Left lung (tissue), 10 donors: ENCODE data around the gene CHRNB1. TPM values are rescaled to one million over a fixed set of nuclear protein-coding genes. Genes with fewer than 3 reads are reported as not detected.

Experiments
- ATAC-seq: fragments of 200-7000 bp; cut with Tn5 transposase; one replicate; pipeline ENCODE4 v1.9.1; 2020; ENCODE audit warnings: moderate library complexity
- DNase-seq, 4 donors: peaks; one replicate each; pipeline ENCODE4 v3.0.0-alpha.2; 2013 to 2020
- H3K27ac ChIP-seq, 2 donors: fragments of 200-600 bp; sonication (generic) in 1 of 2; one replicate each; pipeline versions ENCODE4 v1.5.0 to v1.8.0; 2020 to 2021
- H3K27me3 ChIP-seq, 2 donors: fragments of 200-600 bp; sonication (generic) in 1 of 2; one replicate each; pipeline versions ENCODE4 v1.5.0 to v1.8.0; 2020 to 2021
- H3K36me3 ChIP-seq, 2 donors: fragments of 200-600 bp; sonication (generic) in 1 of 2; one replicate each; pipeline versions ENCODE4 v1.5.0 to v1.8.0; 2020 to 2021
- H3K4me1 ChIP-seq, 2 donors: fragments of 200-600 bp; one replicate each; pipeline ENCODE4 v1.8.0; 2021
- H3K4me3 ChIP-seq, 2 donors: fragments of 200-600 bp; sonication (generic) in 1 of 2; one replicate each; pipeline versions ENCODE4 v1.5.0 to v1.8.0; 2020 to 2021; ENCODE audit warnings: mild to moderate bottlenecking in 1 of 2
- H3K9me3 ChIP-seq, 2 donors: fragments of 200-600 bp; sonication (generic) in 1 of 2; one replicate each; pipeline versions ENCODE4 v1.5.0 to v1.8.0; 2020 to 2021
- intact Hi-C, 2 donors: fragments of 100-400 bp; cut with DNase I; formaldehyde crosslinking; loops; one replicate each; pipeline versions ENCODE4 v1.11.2 to v1.14.2; 2022
- polyA plus RNA-seq, 6 donors: library from polyadenylated mRNA; unstranded; fragments of 120-200 nt; gene quantifications; one replicate each; pipeline ENCODE4 v1.2.1, GENCODE V29; 2013; ENCODE audit not compliant: insufficient read length in 6 of 6
- total RNA-seq, 2 donors: library from RNA; stranded (reverse); fragmentation: NEBNext Ultra II Directional; extraction: Animal tissue kit (Norgen Biotek cat#: 25700); gene quantifications; one replicate each; pipeline ENCODE4 v1.2.1, GENCODE V29; 2021
- TF ChIP-seq, protein P1 (sequence below), 2 donors: fragments of 200-600 bp; sonication (generic) in 1 of 2; IDR thresholded peaks; one replicate each; pipeline versions ENCODE4 v1.5.0 to v1.8.0; 2021; ENCODE audit warnings: antibody characterized with exemption in 2 of 2
- donor health status: DM: no; HTN: yes; CAD: no.
- donor health status: DM: no; HTN: no; CAD: no.

Gene CHRNB1
- total and polyA plus RNA-seq, 8 donors = 7.0 to 12.1 (median 9.9) TPM

DNA sequence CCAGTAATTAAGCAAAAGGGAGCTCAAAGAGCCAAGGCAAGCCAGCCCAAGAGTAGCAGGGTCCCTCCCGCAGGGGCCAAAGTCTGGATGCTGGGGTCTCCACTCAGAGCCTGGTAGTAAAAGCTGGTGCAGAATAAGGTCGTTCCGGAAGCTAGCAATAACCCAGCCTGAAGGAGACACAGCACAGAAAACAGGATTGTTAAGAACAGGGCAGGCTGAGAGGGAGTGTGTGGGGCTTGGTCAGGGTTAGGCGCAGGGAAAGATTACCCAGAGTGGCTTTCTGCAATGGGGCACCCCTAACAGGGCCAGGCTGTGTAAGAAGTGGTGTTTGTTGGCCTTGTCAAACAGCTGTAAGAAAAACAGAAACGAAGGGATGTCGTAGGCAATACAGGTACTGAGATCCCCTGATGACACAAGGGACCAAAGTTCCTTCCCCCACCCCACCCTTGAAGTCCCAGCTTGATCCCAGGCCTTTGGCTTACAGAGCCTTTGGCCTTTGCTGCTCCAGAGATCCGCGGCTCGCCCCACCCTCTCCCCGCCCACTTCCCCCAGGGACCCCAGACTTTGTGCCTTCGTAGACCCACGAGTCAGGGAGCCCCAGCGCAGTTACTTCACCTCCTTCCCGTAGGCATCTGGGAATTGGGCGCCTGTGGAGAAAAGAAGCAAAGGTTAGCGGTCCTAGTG, 41.7 kb upstream of the CHRNB1 start:
- intact Hi-C loops = no loop called here
- peak in 1 of 4 donors; percentile 25 for DNase-seq

DNA sequence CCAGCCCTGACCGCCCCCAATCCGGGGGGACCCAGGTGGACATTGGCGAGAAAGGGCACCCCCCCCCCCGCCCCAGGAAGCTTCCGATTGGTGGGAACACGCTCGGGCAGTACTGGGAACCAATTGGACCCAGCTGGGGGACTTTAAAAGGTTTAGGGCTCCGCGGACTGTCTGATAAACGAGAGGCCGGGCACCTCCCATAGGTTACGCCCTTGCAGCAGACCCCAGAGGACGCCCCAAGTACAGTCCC, 41.2 kb upstream of the CHRNB1 start:
- no peak for DNase-seq
- H3K36me3 ChIP-seq = no peaks in the 10 kb centered on the region
- H3K4me3 ChIP-seq = peak overlapping the region; percentile 57 to 59
- H3K4me1 ChIP-seq = peaks cover 7 to 26% of the 10 kb centered on the region in 2 donors
- peak; percentile 55 for ATAC-seq
- H3K27me3 ChIP-seq = peaks cover 0 to 34% of the 10 kb centered on the region in 2 donors
- H3K9me3 ChIP-seq = no peaks in the 10 kb centered on the region
- peak overlapping the region; percentile 87 for H3K27ac ChIP-seq
- intact Hi-C loops = no loop called here
- TF ChIP-seq, protein P1, sequence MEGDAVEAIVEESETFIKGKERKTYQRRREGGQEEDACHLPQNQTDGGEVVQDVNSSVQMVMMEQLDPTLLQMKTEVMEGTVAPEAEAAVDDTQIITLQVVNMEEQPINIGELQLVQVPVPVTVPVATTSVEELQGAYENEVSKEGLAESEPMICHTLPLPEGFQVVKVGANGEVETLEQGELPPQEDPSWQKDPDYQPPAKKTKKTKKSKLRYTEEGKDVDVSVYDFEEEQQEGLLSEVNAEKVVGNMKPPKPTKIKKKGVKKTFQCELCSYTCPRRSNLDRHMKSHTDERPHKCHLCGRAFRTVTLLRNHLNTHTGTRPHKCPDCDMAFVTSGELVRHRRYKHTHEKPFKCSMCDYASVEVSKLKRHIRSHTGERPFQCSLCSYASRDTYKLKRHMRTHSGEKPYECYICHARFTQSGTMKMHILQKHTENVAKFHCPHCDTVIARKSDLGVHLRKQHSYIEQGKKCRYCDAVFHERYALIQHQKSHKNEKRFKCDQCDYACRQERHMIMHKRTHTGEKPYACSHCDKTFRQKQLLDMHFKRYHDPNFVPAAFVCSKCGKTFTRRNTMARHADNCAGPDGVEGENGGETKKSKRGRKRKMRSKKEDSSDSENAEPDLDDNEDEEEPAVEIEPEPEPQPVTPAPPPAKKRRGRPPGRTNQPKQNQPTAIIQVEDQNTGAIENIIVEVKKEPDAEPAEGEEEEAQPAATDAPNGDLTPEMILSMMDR (IDR thresholded peaks at IDR 0.05) = no peak

More for the DNA sequence above, 41.7 kb upstream of the CHRNB1 start:
- Histone ChIP-seq H3K4me1 (peaks cover 7 to 26% of the 10 kb centered on the region in 2 donors), H3K36me3 (no peaks in the 10 kb centered on the region), H3K27ac (peak overlapping the region; percentile 87), H3K4me3 (peak overlapping the region; percentile 57 to 59), H3K27me3 (peaks cover 0 to 29% of the 10 kb centered on the region in 2 donors), H3K9me3 (no peaks in the 10 kb centered on the region)
- peak; percentile 0 for ATAC-seq
- TF ChIP-seq, protein P1 (IDR thresholded peaks at IDR 0.05) = no peak

DNA sequence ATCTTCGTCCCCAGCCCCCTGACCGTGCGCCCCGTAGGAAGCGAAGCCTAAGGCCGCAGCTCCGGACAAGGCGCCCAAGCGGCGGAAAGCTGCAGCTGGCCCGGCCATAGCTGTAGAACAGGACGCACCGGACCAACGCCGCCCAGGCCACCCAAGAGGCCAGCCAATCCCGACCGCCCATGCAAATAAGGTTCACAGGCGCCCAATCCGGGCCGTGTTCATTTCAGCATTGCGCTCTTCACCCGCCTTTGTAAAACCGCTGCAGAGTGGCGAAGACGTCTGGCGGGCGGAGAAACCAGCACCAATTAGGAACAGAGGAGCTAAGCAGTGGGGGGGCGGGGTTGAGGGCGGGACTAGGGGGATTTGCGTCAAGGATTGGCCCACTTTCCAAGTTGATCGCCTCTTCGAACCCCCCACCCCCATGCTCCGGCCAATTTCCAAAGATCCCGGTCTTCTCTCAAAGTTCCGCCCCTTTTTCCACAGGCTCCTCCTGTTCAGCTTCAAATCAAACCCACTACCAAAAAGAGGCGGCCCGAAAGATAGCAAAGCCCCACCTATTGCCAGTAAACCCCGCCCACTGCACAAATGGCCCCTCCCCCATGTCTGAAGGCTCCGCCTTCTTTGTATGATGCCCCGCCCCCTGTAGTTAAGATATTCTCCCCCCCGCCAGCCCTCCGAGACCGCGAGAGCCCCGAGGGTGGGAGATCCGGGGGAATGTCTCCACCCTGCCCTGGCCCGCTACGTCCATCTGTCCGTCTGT, 40.7 kb upstream of the CHRNB1 start, which contains the start of gene TMEM256:
Gene TMEM256, minus strand, starts transcription at position 121 of the 760 bp plus-strand sequence. Its CDS starts 13 bp downstream, at position 108.
- Histone ChIP-seq H3K36me3 (no peaks in the 10 kb centered on the region), H3K27ac (peak within 1 kb of the TSS; percentile 87), H3K4me1 (peaks cover 7 to 26% of the 10 kb centered on the region in 2 donors), H3K9me3 (no peaks in the 10 kb centered on the region), H3K4me3 (peak within 1 kb of the TSS; percentile 59 to 61), H3K27me3 (peaks cover 0 to 37% of the 10 kb centered on the region in 2 donors)
- ATAC-seq = peak; percentile 94
- peak; percentile 97 to 99 (median 98) for DNase-seq
- intact Hi-C loops = no loop called here
- TF ChIP-seq, protein P1 (IDR thresholded peaks at IDR 0.05) = peak in 1 of 2 donors; percentile 15

DNA sequence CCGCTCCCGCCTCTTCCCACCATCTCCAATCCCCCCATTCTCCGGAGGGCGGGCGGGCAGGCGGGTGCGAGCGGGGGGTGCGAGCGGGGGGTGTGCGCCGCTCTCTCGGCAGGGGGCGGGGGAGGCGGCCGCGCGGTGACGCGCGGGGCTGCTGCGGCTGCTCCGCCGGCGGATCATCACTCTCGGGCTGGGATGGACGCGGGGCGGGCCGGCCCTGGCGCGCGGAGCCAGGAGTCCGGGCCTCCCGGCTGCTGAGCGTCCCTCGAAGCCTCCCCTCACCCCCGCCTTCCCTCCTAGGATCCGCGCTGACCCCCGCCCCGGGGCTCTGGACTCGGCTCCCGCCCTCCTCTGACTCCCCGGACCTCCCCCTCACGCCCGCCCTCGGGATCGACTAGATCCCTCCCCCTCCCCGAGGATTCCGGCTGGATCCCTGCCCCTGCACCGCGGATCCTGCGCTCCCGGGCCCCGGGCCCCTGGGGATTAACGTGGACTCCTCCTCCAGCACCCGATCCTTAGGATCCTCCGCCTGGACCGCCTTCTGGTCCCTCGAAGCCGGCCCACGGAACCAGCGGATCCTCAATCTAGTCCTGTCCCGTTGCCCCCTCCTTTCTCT, 40.0 kb upstream of the CHRNB1 start:
- peak; percentile 53 for ATAC-seq
- Histone ChIP-seq H3K27me3 (peaks cover 0 to 37% of the 10 kb centered on the region in 2 donors), H3K36me3 (no peaks in the 10 kb centered on the region), H3K4me3 (peak overlapping the region; percentile 59 to 61), H3K9me3 (no peaks in the 10 kb centered on the region), H3K4me1 (peaks cover 7 to 26% of the 10 kb centered on the region in 2 donors), H3K27ac (peak overlapping the region; percentile 87)
- peak in 1 of 4 donors; percentile 88 for DNase-seq
- TF ChIP-seq, protein P1 (IDR thresholded peaks at IDR 0.05) = no peak
- intact Hi-C loops = no loop called here
